ENCODE results near the gene CXorf38. TPM values are rescaled to one million over a fixed set of nuclear protein-coding genes. Genes with fewer than 3 reads are reported as not detected.

The CXorf38 gene, protein sequence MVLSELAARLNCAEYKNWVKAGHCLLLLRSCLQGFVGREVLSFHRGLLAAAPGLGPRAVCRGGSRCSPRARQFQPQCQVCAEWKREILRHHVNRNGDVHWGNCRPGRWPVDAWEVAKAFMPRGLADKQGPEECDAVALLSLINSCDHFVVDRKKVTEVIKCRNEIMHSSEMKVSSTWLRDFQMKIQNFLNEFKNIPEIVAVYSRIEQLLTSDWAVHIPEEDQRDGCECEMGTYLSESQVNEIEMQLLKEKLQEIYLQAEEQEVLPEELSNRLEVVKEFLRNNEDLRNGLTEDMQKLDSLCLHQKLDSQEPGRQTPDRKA
- 10 to 100 TPM; 12.6 to 15.1 (median 14.4) TPM for total RNA-seq

DNA sequence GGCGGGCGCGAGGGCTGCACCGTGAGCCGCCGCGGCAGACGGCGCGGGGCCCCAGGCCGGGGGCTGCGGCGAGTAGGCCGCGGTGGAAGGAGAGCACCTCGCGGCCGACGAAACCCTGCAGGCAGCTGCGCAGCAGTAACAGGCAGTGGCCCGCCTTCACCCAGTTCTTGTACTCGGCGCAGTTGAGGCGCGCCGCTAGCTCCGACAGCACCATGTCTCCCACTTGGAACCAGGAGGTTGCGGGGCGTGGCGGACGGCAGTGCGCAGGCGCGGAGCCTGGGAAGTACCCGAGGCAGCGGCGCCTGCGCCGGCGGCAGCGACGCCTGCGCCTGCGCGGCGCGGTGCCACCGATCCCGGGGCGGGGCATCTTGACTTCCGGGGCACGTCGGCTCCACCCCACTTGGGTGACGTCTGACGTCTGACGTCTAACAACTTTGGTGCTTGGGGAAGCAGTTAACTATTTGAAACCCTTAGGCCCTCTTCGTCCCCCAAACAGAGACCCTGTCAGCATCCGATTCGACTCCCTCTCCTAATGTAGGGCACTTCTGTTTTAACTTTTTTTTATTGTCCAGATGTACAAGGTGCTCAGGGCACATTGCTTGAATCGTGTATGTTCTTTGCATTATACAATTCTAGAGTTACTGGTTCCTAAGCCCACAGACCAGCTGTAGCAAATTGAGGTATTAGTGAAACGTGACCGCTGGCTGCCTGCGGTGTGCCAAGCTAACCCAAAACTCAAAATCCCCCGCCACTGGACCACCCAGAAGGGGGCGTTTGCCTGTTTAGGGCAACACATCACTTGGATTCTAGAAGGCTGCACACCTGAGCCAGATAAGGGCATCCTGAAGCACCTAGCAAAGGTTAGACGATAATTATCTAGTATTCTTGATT is at the start of gene CXorf38:
Gene CXorf38, minus strand, starts transcription at position 255 of the 891 bp plus-strand sequence. Its CDS starts 41 bp downstream, at position 214.
- DNase-seq (peak; percentile 97), ATAC-seq (peak; percentile 83)
- peak within 1 kb of the TSS; percentile 97 for H3K4me3 Mint-ChIP-seq
- peaks cover 4% of the 10 kb centered on the region for H3K36me3 Mint-ChIP-seq (ENCODE audit: insufficient read depth)
- H3K9me3 Mint-ChIP-seq: no peaks in the 10 kb centered on the region
- no peaks in the 10 kb centered on the region for H3K27me3 Mint-ChIP-seq (ENCODE audit: low read depth)
- peaks cover 23% of the 10 kb centered on the region for H3K4me1 Mint-ChIP-seq (ENCODE audit: low read depth)

DNA sequence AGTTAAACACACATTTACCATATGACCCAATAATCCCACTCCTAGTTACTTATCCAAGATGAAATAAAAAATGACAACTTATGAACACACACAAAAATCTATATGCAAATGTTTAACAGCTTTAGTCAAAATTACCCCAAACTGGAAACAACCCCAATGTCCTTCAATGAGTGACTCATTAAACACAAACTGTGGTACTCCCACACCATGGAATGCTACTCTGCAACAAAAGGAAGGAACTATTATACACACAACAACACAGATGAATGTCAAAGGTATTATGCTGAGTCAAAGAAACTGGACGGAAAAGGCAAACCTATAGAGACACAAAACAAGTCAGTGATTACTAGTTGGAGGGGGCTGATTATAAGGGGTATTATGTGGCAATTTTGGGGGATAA is 47.4 kb upstream of the CXorf38 start:
- ATAC-seq: no peak
- Mint-ChIP-seq H3K4me3 (no peak overlapping the region), H3K4me1 (ENCODE audit: low read depth) (no peaks in the 10 kb centered on the region), H3K9me3 (no peaks in the 10 kb centered on the region), H3K27me3 (ENCODE audit: low read depth) (no peaks in the 10 kb centered on the region), H3K36me3 (ENCODE audit: insufficient read depth) (peaks cover 8% of the 10 kb centered on the region)
- no peak for DNase-seq

DNA sequence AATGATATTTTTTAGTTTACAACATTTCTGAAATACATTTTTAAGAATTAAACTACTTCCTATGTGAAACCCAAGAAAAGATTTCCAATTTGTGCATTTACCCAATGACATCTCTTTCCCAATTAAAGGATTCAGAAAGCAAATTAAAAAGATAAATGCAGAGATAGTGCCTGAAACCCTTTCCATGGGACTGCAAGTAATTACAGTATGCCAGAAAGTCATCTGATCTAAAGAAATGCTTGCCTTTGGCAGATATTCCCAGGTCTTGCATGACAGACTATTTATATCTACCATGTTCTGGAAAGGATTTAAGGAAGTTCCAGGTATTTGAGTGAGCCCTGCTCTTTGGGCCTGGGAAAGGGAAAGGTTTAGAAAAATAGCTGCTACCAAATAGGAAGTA is 41.6 kb upstream of the CXorf38 start:
- Mint-ChIP-seq H3K27me3 (ENCODE audit: low read depth) (no peaks in the 10 kb centered on the region), H3K9me3 (no peaks in the 10 kb centered on the region), H3K36me3 (ENCODE audit: insufficient read depth) (peaks cover 26% of the 10 kb centered on the region), H3K4me1 (ENCODE audit: low read depth) (peaks cover 11% of the 10 kb centered on the region), H3K4me3 (no peak overlapping the region)
- no peak for ATAC-seq
- DNase-seq: no peak

DNA sequence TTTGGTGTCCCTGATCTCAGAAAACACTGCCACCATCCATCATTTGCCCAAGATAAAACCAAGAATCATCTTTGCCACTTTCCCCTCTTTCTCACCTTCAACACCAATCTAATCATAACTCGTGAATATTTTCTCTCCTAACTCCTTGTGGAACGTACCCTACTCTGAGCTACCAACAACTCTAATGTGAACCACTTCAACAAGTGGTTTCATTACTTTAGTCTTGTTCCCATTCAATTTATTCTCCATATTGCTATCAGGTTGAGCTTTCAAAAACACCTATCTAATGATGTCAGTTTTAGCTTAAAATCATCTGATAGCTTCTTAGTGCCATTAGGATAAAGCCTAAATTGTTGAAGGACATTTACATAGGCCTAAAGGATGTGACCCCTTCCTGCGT is 39.8 kb upstream of the CXorf38 start:
- Mint-ChIP-seq H3K4me3 (no peak overlapping the region), H3K27me3 (ENCODE audit: low read depth) (no peaks in the 10 kb centered on the region), H3K4me1 (ENCODE audit: low read depth) (peaks cover 15% of the 10 kb centered on the region), H3K36me3 (ENCODE audit: insufficient read depth) (peaks cover 27% of the 10 kb centered on the region), H3K9me3 (no peaks in the 10 kb centered on the region)
- ATAC-seq (no peak), DNase-seq (no peak)

DNA sequence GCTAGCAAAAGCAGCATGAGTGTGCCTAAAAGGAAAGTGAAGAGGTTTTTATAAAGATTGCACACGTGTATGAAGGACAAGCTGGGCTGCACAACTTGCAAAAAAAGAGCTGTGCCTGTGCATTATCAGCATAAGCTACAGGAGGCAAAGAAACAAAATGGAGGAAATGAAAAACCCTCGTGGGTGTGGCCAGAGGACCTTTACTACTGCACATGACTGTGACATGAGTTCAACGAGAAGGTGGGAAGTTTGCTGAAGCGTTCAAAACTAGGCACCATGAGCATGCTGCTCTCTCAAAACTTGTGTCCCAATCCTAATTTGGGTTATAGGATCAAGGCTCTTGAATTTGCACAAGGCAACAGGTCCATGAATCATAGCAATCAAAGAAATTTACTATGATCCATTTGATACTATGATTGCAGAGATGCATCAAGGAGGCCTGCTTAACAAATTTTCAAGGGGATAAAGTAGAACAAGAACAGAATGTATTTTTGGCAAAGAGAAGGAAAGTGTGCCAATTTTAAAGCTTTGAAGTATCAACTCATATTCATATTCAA is 38.1 kb upstream of the CXorf38 start:
- no peak for DNase-seq

DNA sequence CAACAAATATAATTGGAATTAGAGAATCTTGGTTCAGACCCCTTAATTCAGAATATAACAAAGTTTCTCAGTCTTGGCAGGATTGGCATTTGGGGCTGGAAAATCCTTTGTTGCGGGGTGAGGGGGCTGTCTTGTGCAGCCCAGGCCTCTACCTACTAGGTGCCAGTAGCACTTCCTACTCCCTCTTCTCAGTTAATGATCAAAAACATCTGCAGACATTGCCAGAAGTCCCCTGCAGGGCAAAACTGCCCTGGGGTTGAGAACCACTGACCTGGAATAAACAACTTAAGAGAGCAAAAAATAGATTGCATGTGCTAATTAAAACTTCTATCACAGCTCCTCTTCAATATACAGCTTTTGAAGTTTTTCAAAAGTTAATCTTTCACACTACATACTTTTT is 36.7 kb upstream of the CXorf38 start:
- no peak overlapping the region for H3K4me3 Mint-ChIP-seq
- peaks cover 15% of the 10 kb centered on the region for H3K4me1 Mint-ChIP-seq (ENCODE audit: low read depth)
- no peaks in the 10 kb centered on the region for H3K9me3 Mint-ChIP-seq
- peaks cover 24% of the 10 kb centered on the region for H3K36me3 Mint-ChIP-seq (ENCODE audit: insufficient read depth)
- no peaks in the 10 kb centered on the region for H3K27me3 Mint-ChIP-seq (ENCODE audit: low read depth)
- no peak for ATAC-seq
- no peak for DNase-seq

More for the DNA sequence above, 38.1 kb upstream of the CXorf38 start:
- H3K9me3 Mint-ChIP-seq: no peaks in the 10 kb centered on the region
- peaks cover 24% of the 10 kb centered on the region for H3K36me3 Mint-ChIP-seq (ENCODE audit: insufficient read depth)
- no peak for ATAC-seq
- H3K27me3 Mint-ChIP-seq (ENCODE audit: low read depth): no peaks in the 10 kb centered on the region
- peaks cover 15% of the 10 kb centered on the region for H3K4me1 Mint-ChIP-seq (ENCODE audit: low read depth)
- no peak overlapping the region for H3K4me3 Mint-ChIP-seq

DNA sequence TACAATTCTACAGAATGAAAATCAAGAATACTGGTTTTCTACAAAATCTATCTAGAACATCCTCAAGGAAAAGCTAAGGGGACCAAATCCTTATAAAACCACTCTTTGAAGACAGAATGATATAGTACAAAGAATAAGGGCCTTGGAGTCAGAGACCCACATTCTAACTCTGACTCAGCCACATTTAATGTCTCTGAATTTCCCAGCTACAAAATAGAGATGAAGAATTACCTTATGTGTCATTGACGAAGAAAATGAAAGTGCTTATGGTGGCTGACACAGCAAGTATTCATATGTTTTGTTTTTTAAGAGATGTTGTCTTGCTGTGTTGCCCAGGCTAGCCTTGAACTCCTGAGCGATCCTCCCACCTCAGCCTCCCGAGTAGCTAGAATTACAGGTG is 35.9 kb upstream of the CXorf38 start:
- Mint-ChIP-seq H3K9me3 (no peaks in the 10 kb centered on the region), H3K4me3 (no peak overlapping the region), H3K27me3 (ENCODE audit: low read depth) (no peaks in the 10 kb centered on the region), H3K36me3 (ENCODE audit: insufficient read depth) (peaks cover 26% of the 10 kb centered on the region), H3K4me1 (ENCODE audit: low read depth) (peaks cover 16% of the 10 kb centered on the region)
- ATAC-seq (peak; percentile 53 to 69), DNase-seq (no peak)

DNA sequence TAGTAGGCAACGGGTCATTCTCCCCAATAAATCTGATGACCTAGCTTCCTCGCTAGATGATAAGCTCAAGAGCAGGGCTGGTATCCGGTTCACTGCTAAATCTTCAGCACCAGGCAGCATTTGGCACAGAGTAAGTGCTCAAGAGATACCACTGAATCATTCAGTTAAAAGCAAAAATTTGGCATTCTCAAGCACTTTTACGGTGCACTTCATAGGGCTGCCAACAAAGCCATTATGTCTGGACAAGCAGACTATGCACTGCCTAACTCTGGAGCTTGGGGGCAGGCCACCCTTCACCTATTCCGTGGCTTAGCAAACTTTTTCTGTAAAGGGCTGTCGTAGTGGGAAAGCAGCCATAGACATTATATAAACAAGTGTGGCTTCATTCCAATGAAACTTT is 23.8 kb upstream of the CXorf38 start:
- DNase-seq (no peak), ATAC-seq (no peak)
- H3K27me3 Mint-ChIP-seq (ENCODE audit: low read depth): no peaks in the 10 kb centered on the region
- peaks cover 20% of the 10 kb centered on the region for H3K36me3 Mint-ChIP-seq (ENCODE audit: insufficient read depth)
- no peaks in the 10 kb centered on the region for H3K4me1 Mint-ChIP-seq (ENCODE audit: low read depth)
- H3K9me3 Mint-ChIP-seq: no peaks in the 10 kb centered on the region
- no peak overlapping the region for H3K4me3 Mint-ChIP-seq

DNA sequence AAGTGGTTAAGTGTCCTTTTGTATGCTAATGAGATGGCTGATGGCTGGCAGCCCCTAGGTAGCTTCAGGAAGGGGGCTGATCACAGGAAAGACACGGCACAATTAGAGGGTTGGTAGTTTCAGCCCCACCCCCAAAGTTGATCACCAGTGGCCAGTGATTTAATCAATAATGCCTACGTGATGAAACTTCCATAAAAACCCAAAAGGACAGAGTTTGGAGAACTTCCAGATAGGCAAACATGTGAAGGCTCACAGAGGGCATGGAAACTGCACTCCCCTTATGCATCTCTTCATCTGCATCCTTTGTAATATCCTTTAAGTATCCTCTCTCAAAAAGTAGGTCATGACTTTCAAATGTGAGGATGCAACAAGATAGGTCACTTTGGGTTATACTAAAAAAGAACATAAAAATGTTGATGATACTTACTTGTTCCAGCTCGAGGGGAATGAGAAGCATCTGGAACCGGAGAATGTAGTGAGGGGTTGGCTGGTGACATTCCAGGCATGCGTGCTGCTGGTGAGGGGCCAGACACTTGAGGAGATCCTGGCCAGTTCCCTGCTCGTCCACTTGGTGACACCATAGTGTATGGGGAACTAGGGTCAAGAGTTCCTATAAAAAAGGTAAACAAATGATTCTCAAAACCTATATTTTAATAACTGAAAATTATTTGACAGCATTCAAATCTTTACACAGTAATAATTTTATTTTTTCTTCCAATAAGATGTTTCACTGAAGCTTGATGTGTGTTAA is 16.7 kb upstream of the CXorf38 start:
- peaks cover 16% of the 10 kb centered on the region for H3K36me3 Mint-ChIP-seq (ENCODE audit: insufficient read depth)
- H3K9me3 Mint-ChIP-seq: no peaks in the 10 kb centered on the region
- peaks cover 4% of the 10 kb centered on the region for H3K4me1 Mint-ChIP-seq (ENCODE audit: low read depth)
- no peaks in the 10 kb centered on the region for H3K27me3 Mint-ChIP-seq (ENCODE audit: low read depth)
- no peak overlapping the region for H3K4me3 Mint-ChIP-seq
- DNase-seq (no peak), ATAC-seq (no peak)

DNA sequence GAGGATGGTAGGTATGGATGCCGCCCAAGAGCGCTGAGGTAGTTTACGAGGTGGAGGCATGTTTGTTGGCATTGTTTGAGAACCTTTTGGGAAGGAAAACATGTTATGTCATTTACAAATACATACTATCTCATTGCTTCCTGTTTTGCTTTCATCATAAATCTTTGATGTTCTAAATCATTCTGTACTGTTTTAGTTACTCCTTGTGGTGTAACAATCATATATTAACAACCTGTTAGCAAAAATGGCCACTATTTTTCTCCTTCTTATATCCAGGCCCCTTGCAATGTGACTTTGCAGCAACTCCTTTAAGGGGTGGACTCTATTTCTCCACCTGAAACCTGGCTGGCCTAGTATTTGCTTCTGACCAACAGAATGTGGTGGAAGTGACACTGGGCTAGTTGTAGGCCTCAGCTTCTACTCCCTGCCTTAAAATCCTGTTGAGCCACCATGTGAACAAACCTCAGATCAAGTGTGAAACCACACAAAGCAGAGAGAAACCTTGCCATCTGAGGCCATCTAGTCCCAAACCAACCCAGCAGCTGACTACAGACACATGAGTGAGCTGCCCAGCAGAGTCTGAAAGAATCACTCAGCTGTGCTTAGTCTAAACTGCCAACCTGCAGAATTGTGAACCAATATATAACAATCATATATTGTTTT is 15.8 kb upstream of the CXorf38 start:
- Mint-ChIP-seq H3K27me3 (ENCODE audit: low read depth) (no peaks in the 10 kb centered on the region), H3K4me1 (ENCODE audit: low read depth) (peaks cover 4% of the 10 kb centered on the region), H3K36me3 (ENCODE audit: insufficient read depth) (peaks cover 16% of the 10 kb centered on the region), H3K9me3 (no peaks in the 10 kb centered on the region), H3K4me3 (no peak overlapping the region)
- DNase-seq: no peak
- ATAC-seq: no peak

DNA sequence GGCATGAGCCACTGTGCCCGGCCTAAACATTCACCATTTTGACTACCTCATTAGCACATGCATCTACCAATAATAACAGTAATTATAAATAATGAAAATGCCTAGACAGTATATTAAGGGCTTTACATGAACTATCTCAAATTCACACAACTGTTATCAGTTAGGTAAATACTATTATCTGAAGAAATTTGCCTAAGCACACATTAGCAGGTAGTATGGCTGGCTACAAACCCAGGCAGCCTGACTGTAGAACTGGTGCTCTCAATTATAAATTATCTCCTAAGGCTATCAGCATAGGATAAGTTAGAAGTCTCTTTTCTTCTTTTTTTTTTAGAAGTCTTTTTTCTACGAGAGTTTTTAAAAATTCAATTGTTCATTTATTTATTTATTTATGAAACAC is 14.1 kb upstream of the CXorf38 start:
- Mint-ChIP-seq H3K36me3 (ENCODE audit: insufficient read depth) (peaks cover 7% of the 10 kb centered on the region), H3K4me1 (ENCODE audit: low read depth) (peaks cover 4% of the 10 kb centered on the region)
- ATAC-seq: no peak

DNA sequence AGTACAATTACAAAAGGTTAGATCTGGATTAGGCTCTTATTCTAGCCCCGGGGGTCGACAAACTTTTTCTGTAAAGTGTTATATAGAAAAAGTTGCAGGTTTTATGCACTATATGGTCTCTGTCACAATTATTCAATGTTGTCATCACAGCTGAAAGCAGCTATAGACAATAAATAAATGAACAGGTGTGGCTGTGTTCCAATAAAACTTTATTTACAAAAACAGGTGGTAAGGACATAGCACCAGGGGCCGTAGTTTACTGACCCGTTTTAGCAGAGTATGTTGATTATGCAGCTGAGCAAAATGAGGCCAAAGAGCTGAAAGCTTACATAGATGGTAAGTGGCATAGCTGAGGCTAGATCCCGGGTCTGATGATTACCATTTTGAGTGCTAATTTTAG is 13.0 kb upstream of the CXorf38 start:
- Mint-ChIP-seq H3K4me3 (no peak overlapping the region), H3K27me3 (ENCODE audit: low read depth) (no peaks in the 10 kb centered on the region), H3K9me3 (no peaks in the 10 kb centered on the region), H3K36me3 (ENCODE audit: insufficient read depth) (peaks cover 7% of the 10 kb centered on the region), H3K4me1 (ENCODE audit: low read depth) (peaks cover 4% of the 10 kb centered on the region)
- DNase-seq (no peak), ATAC-seq (no peak)

More for the DNA sequence above, 14.1 kb upstream of the CXorf38 start:
- H3K4me3 Mint-ChIP-seq: no peak overlapping the region
- no peak for DNase-seq
- no peaks in the 10 kb centered on the region for H3K27me3 Mint-ChIP-seq (ENCODE audit: low read depth)
- H3K9me3 Mint-ChIP-seq: no peaks in the 10 kb centered on the region

DNA sequence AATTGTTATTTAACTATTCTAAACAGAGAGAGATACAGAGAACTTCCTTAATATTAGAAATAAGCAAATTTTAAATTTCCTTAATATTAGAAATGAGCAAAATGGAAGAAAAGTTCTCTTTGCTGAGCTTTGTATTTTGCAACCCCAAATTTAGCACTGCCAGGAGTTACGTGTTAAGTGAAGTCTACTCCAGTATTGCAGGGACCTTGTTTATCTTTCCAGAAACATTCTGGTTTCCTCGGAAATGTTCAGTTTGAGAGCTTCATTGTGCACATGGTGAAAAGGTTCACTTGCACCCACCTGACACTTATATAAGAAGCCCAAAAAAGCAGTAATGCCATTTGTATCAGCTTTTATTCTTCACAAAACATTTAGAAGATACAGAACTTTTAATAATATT is 6.2 kb upstream of the CXorf38 start:
- H3K4me1 Mint-ChIP-seq (ENCODE audit: low read depth): no peaks in the 10 kb centered on the region
- DNase-seq (no peak), ATAC-seq (no peak)
- H3K4me3 Mint-ChIP-seq: no peak overlapping the region
- no peaks in the 10 kb centered on the region for H3K9me3 Mint-ChIP-seq
- no peaks in the 10 kb centered on the region for H3K27me3 Mint-ChIP-seq (ENCODE audit: low read depth)
- peaks cover 5% of the 10 kb centered on the region for H3K36me3 Mint-ChIP-seq (ENCODE audit: insufficient read depth)

DNA sequence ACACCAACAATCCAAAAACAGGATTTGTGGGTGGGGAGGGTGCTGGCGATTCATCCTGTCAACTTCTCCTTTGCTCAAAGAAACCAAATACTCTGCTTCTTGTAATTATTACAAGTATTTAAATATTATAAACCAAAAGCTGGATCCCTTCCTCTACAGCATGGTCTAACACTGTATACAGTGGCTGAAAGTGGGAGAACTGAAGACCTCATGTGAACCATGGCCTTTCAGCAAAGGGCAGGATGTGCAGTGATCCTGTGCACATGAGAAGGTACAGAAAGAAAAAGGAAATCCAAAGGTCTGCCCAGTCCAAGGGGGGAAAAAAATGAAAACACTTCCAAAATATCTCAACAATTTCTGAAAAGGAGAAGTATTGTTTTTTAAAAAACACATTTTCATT is 5.3 kb upstream of the CXorf38 start:
- no peak overlapping the region for H3K4me3 Mint-ChIP-seq
- H3K9me3 Mint-ChIP-seq: no peaks in the 10 kb centered on the region
- no peaks in the 10 kb centered on the region for H3K27me3 Mint-ChIP-seq (ENCODE audit: low read depth)
- H3K36me3 Mint-ChIP-seq (ENCODE audit: insufficient read depth): peaks cover 5% of the 10 kb centered on the region
- DNase-seq (no peak), ATAC-seq (no peak)
- H3K4me1 Mint-ChIP-seq (ENCODE audit: low read depth): peaks cover 2% of the 10 kb centered on the region
